ENCODE results near the gene PHKG2. TPM values are rescaled to one million over a fixed set of nuclear protein-coding genes. Genes with fewer than 3 reads are reported as not detected.
"Not testable (repeated sequence)": the region's sequence is repeated elsewhere in the genome, so short reads cannot be mapped to it uniquely, and the experiment has no call there.

Gene PHKG2
- 12.7 TPM for polyA plus RNA-seq (ENCODE audit: insufficient read length)

GRCh38 chr16:30747799-30748633 lies at the start of gene PHKG2:
Gene PHKG2 (plus strand): TSS chr16:30748425. CDS start chr16:30748821, 396 bp downstream.
- peak; percentile 97 for DNase-seq (ENCODE audit: low read depth)

- DNase-seq (ENCODE audit: low read depth): peak; percentile 38
Measured at GRCh38 chr16:30698816-30699614, 49.2 kb upstream of the PHKG2 start, which contains the start of gene SRCAP. Gene SRCAP (plus strand): TSS chr16:30699171. CDS start chr16:30700825, 1,654 bp downstream.

GRCh38 chr16:30699615-30700099 lies 48.6 kb upstream of the PHKG2 start:
- no peak for DNase-seq (ENCODE audit: low read depth)

DNA sequence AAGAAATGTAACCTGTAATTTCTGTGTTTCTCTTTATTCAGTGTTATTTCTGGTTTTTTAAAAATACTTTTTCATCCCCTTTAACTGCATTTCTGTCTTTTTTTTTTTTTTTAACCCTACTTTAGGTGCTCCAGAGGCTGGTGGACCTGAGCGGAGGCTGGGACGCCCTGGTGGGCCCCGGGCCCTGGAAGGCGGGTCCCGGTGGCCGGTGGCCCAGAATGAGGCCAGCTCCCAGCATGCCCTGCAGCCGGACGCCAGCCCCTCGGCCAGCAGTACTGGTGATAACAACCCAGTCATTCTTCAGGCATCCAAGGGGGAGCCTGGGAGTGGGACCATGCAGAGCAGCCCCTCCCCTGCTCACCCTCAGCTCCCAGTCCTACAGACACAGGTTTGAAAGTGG lies 47.7 kb upstream of the PHKG2 start:
- no peak for DNase-seq (ENCODE audit: low read depth)

DNA sequence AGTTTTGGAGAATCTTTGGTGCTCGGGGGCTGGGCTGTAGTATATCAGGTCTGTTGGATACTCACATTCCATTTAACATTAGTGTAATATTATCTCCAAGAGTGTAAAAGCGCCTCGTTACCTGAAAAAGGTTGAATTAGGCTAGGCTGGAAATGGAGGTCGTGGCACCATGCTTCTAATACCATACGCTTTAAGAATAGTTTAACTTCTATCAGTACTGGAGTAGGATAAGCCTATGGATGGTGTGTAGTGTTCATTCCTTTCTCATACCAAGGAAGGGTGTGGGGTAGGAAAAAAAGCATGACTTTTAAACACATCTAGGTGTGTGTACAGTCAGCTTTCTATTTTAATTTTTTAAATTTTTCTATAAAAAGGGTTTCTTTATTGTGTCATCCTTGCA lies 47.3 kb upstream of the PHKG2 start:
- no peak for DNase-seq (ENCODE audit: low read depth)

DNA sequence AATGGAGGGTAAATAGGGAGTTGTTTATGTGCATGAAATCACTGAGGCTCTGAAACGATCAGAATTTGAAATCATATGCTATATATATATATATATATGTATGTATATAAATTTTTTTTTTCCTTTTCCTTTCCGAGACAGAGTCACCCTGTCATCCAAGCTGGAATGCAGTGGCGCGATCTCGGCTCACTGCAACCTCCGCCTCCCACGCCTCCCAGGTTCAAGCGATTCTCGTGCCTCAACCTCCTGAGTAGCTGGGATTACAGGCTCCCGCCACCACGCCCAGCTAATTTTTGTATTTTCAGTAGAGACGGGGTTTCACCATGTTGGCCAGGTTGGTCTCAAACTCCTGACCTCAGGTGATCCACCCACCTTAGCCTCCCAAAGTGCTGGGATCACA lies 45.2 kb upstream of the PHKG2 start:
- DNase-seq (ENCODE audit: low read depth): not testable (repeated sequence)

- DNase-seq (ENCODE audit: low read depth): no peak
Measured at GRCh38 chr16:30703971-30704370, 44.3 kb upstream of the PHKG2 start.

DNA sequence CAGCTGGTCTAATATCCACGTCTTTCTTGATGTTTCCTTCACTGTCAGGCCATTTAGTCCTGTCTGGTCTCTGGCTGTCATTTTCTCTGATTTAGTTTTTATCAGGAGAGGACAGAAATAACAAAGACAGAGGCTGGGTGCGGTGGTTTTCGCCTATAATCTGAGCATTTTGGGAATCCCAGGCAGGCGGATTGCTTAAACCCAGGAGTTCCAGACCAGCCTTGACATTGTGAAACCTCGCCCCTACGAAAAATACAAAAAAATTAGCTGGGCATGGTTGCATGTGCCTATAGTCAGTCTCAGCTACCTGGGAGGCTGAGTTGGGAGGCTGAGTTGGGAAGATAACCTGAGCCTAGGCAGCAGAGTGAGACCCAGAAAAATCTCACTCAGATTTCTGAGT lies 42.2 kb upstream of the PHKG2 start:
- no peak for DNase-seq (ENCODE audit: low read depth)

DNA sequence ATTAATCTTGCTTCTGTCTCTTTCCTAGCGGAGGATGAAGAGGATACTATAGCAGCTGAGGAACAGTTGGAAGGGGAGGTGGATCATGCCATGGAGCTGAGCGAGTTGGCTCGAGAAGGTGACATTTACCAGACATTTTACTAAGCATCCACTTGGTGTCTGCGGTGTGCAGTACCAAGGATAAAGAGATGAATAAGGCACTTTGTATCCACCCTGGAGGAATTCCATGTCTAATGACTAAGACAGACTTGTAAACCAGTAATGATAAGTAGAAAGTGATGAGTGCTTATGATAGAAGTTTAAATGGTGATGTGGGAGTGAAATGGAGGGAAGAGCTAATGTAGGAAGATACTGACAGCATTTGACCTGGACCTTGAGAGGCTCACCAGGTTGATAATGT lies 37.3 kb upstream of the PHKG2 start:
- no peak for DNase-seq (ENCODE audit: low read depth)

- DNase-seq (ENCODE audit: low read depth): no peak
Measured at GRCh38 chr16:30711712-30712111, 36.5 kb upstream of the PHKG2 start.

DNA sequence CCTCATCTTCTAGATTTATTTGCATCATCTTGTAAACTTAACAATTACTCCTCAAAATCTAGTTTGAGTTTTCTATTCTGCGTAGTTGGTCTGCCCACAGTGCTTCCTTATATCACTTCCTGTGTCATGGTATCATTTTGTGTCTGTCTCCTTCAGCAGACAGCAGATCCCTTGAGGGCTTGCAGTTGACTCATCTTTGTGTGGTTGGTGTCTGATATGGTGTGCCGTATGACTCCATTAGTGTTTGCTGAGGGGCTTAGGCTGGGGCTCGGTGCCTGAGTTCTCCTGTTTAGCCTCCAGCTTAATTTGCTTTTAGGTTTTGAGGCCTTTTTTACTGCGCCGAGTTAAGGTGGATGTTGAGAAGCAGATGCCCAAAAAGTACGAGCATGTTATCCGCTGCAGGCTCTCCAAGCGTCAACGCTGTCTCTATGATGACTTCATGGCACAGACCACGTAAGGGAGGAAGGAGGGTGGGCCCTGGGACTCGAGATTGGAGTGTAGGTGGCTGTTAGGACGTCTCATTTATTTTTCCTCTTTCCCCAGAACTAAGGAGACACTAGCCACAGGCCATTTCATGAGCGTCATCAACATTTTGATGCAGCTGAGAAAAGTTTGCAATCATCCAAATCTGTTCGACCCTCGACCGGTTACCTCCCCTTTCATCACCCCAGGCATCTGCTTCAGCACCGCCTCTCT lies 32.3 kb upstream of the PHKG2 start:
- DNase-seq (ENCODE audit: low read depth): no peak

DNA sequence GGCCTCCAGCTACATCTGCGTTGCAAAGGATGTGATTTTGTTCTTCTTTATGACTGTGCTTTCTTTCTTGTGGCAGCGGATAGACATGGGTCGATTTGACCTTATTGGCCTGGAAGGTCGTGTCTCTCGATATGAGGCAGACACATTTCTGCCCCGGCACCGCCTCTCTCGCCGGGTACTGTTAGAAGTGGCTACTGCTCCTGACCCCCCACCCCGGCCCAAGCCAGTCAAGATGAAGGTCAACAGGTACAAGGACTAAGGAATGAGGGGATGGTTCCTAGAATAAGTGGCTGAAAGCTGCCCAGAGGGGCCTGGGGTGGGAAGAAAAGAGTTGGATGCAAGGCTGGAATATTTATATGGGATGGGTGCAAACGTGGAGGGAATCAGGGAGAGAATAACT lies 28.1 kb upstream of the PHKG2 start:
- DNase-seq (ENCODE audit: low read depth): no peak

- no peak for DNase-seq (ENCODE audit: low read depth)
Measured at GRCh38 chr16:30720694-30721093, 27.5 kb upstream of the PHKG2 start.

GRCh38 chr16:30721167-30721566 lies 27.1 kb upstream of the PHKG2 start:
- no peak for DNase-seq (ENCODE audit: low read depth)

- no peak for DNase-seq (ENCODE audit: low read depth)
Measured at GRCh38 chr16:30721606-30722005, 26.6 kb upstream of the PHKG2 start.

DNA sequence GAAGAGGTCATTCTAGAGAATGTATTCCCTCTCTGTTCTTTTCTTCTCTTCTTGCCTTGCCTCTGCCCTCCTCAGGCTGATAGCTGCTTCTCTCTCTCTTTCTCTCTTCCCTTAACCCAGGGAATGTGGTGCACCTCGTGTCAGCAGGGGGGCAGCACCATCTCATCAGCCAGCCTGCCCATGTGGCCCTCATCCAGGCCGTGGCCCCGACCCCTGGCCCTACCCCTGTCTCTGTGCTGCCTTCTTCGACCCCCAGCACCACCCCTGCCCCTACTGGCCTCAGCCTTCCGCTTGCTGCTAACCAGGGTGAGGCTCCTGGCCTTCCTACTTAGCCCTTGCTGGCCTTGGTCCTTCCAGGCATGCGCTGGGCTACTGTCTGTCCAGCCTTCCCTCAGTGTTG lies 25.8 kb upstream of the PHKG2 start:
- no peak for DNase-seq (ENCODE audit: low read depth)

DNA sequence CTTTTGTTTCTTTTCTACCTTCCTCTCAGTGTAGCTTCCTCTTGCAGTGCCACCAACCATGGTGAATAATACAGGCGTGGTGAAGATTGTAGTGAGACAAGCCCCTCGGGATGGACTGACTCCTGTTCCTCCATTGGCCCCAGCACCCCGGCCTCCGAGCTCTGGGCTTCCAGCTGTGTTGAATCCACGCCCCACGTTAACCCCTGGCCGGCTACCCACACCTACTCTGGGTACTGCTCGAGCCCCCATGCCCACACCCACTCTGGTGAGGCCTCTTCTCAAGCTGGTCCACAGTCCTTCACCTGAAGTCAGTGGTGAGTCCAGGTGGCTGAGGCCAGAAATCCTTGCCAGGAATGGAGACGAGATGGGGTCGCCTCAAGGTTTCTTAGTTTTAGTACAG lies 25.3 kb upstream of the PHKG2 start:
- DNase-seq (ENCODE audit: low read depth): no peak

DNA sequence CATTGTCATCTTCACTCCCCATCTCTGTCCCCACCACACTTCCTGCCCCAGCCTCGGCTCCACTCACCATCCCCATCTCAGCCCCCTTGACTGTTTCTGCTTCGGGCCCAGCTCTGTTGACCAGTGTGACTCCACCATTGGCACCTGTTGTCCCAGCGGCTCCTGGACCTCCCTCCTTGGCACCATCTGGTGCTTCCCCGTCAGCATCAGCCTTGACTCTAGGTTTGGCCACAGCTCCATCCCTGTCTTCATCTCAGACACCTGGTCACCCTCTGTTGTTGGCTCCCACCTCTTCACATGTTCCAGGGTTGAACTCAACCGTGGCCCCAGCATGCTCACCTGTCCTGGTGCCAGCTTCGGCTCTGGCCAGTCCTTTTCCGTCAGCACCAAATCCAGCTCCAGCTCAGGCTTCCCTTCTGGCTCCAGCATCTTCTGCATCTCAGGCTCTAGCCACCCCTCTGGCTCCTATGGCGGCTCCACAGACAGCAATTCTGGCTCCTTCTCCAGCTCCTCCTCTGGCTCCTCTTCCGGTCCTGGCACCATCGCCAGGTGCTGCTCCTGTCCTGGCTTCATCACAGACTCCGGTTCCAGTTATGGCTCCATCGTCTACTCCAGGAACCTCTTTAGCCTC lies 24.4 kb upstream of the PHKG2 start:
- DNase-seq (ENCODE audit: low read depth): no peak

DNA sequence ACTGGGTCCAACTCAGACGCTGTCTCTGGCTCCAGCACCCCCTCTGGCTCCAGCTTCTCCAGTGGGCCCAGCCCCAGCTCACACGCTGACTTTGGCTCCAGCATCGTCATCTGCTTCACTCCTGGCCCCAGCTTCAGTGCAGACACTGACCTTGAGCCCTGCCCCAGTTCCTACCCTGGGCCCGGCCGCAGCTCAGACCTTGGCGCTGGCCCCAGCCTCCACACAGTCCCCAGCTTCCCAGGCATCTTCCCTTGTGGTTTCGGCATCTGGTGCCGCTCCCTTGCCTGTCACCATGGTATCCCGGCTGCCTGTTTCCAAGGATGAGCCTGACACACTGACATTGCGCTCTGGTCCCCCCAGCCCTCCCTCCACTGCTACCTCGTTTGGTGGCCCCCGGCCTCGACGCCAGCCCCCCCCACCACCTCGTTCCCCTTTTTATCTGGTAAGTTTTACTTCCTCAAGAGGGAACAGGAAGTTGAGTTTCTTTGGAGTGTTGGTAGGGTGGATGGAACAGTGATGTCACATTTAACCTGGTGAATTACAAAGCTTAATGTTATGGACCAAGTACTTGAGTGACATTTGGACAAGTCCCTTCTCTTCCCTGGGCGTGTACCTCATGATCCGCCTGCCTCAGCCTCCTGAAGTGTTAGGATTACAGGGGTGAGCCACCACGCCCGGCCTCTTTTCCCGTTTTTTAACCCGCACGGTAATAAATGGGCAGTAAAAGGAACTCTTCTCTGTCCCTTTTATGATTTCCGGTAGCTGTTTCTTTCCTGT lies 23.4 kb upstream of the PHKG2 start:
- no peak for DNase-seq (ENCODE audit: low read depth)

DNA sequence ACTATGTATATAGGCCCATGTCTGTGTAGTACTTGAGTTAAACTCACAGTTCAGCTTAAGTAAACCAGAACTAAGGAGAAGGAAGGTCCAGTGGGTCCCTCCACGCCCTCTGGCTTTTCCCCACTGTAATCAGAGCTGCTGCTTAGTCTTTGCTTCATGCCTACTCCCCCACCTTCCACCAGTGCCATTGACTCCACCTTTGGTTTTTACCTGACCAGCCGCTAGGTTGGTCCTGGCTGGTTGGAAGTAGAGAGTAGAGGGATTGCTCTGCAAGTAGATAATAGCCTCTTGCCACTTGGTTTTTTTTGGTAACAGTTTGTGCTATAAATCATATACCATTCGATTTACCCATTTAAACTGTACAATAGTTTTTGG lies 22.8 kb upstream of the PHKG2 start:
- DNase-seq (ENCODE audit: low read depth): no peak

- DNase-seq (ENCODE audit: low read depth): no peak
Measured at GRCh38 chr16:30728321-30728720, 19.9 kb upstream of the PHKG2 start.
